ENCODE data around the gene FADS2. TPM values are rescaled to one million over a fixed set of nuclear protein-coding genes. Genes with fewer than 3 reads are reported as not detected.
A peak's percentile ranks its signal among the peaks of the same experiment; 100 is the strongest.

The FADS2 gene
- total and polyA plus RNA-seq, 9 of the 15 experiments (the other 6 are each of a cell fraction or from before 2014, with no cell fraction given), result 2.9 to 42.8 (median 16.2) TPM

DNA sequence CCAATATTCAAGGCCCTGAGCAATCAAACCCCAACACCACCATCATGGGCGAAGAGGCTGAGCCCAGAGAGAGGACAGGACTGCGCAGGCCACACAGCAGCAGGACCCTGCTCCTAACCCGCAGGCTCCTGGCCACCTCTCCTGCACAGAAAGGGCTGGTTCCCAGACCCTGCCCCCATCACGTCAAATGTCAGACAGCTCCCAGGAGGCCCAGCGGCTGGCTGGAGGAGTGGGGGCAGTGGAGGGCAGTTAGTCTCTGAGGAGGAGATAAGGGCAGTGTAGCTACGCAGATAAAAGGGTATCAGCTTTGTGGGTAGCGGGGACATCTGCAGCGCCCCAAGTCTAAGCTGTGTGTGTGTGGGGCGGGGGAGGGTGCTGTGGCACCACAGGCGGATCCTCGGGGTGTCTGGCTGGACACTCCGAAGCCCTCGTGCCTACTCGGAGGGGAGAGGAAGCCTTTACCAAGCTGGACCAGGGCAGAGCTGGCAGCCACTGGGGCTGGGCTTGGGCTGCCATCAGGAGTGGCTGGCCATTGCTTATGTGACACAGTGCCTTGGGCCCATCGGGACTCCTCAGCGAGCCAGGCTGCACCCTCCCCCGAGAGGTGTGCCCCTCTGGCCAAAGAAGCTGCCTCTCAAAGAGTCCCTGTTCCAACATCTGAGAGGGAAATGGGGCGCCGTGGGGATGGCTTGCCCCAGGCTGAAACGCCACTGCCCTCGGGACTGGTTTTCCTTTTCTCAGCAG lies 41.8 kb downstream of the FADS2 start (continued):
- TF ChIP-seq, protein P1, sequence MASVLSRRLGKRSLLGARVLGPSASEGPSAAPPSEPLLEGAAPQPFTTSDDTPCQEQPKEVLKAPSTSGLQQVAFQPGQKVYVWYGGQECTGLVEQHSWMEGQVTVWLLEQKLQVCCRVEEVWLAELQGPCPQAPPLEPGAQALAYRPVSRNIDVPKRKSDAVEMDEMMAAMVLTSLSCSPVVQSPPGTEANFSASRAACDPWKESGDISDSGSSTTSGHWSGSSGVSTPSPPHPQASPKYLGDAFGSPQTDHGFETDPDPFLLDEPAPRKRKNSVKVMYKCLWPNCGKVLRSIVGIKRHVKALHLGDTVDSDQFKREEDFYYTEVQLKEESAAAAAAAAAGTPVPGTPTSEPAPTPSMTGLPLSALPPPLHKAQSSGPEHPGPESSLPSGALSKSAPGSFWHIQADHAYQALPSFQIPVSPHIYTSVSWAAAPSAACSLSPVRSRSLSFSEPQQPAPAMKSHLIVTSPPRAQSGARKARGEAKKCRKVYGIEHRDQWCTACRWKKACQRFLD (CRISPR knock-in tag; IDR thresholded peaks at IDR 0.05), result peak; percentile 98
- TF ChIP-seq PHB (CRISPR knock-in tag; IDR thresholded peaks at IDR 0.05) (no peak), TAL1 (IDR thresholded peaks at IDR 0.05) (peak; percentile 90), NCOR1 (IDR thresholded peaks at IDR 0.05) (peak; percentile 98), CEBPG (CRISPR knock-in tag; IDR thresholded peaks at IDR 0.05) (no peak), CEBPG (tag; conservative IDR thresholded peaks at IDR 0.05 in 1 of 2, IDR thresholded peaks at IDR 0.05 in 1 of 2) (no peak), NCOA4 (IDR thresholded peaks at IDR 0.05; ENCODE audit: partially characterized antibody) (no peak), ZBED1 (IDR thresholded peaks at IDR 0.05) (peak; percentile 48; the same call in 1 of the 2 replicates), ZNF354B (CRISPR knock-in tag; IDR thresholded peaks at IDR 0.05) (no peak), SIN3B (IDR thresholded peaks at IDR 0.05; ENCODE audit: low read depth) (no peak), CTBP1 (IDR thresholded peaks at IDR 0.05; ENCODE audit: borderline replicate concordance) (peak; percentile 89), ZZZ3 (IDR thresholded peaks at IDR 0.05) (no peak), GTF3C2 (IDR thresholded peaks at IDR 0.05; ENCODE audit: borderline replicate concordance, extremely low read depth, insufficient read length) (no peak)
- TF ChIP-seq, protein P2, sequence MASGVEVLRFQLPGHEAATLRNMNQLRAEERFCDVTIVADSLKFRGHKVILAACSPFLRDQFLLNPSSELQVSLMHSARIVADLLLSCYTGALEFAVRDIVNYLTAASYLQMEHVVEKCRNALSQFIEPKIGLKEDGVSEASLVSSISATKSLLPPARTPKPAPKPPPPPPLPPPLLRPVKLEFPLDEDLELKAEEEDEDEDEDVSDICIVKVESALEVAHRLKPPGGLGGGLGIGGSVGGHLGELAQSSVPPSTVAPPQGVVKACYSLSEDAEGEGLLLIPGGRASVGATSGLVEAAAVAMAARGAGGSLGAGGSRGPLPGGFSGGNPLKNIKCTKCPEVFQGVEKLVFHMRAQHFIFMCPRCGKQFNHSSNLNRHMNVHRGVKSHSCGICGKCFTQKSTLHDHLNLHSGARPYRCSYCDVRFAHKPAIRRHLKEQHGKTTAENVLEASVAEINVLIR (CRISPR knock-in tag; IDR thresholded peaks at IDR 0.05), result peak; percentile 62; the same call in 1 of the 2 replicates
- TF ChIP-seq, protein P3, sequence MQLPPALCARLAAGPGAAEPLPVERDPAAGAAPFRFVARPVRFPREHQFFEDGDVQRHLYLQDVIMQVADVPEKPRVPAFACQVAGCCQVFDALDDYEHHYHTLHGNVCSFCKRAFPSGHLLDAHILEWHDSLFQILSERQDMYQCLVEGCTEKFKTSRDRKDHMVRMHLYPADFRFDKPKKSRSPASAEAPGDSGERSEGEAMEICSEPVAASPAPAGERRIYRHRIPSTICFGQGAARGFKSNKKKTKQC (CRISPR knock-in tag; IDR thresholded peaks at IDR 0.05), result no peak
- TF ChIP-seq, protein P4, sequence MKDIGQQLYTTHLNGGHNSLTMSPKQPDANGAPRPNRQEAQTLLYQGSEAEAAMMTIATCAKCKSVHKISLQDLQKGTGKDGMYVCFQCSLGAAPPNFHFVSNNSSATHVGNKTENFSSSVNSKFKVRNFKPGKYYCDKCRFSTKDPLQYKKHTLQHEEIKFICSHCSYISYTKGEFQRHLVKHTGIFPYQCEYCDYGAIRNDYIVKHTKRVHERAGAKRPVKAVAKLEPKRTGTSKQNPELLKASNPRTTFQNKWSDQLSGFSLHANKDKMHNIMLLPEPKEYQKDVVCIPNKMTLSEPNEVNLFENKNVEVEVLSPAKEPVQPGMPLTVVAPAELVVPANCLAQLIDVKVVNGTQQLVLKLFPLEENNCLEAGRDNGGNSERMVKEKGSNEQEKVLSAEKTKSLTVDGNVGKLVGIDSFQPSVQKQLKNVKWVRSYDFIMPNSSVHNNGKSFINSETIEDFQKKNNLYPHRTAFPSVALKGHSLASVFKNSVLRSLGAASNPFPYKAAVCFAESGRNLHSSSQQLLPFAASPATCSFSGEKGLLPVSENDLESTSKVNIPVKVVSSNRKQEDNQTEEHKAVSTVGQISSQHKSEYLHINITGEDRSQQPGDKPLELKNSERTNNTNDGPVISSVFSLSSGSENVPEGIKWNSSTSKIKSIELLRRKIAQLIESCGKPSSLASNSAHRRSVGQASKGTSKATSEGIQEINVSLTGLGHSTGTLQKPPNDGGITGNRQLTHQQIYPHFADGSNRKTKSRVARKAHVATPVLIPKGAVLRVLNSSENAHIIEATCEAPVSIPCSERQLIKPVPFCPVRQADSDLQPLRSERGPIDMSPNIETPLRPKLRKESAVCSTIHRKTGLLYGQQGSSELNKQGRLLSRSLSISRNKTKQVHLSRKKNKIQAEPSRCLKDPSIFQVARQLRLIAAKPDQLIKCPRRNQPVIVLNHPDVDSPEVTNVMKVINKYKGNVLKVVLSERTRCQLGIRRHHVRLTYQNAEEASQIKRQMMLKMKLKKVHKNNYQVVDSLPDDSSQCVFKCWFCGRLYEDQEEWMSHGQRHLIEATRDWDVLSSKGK (CRISPR knock-in tag; IDR thresholded peaks at IDR 0.05), result no peak
